Measurements from ENCODE around the gene COLEC11. TPM values are rescaled to one million over a fixed set of nuclear protein-coding genes. Genes with fewer than 3 reads are reported as not detected.
"Not testable (repeated sequence)": the region's sequence is repeated elsewhere in the genome, so short reads cannot be mapped to it uniquely, and the experiment has no call there.

COLEC11 gene
- total RNA-seq, result 0.92 TPM

DNA sequence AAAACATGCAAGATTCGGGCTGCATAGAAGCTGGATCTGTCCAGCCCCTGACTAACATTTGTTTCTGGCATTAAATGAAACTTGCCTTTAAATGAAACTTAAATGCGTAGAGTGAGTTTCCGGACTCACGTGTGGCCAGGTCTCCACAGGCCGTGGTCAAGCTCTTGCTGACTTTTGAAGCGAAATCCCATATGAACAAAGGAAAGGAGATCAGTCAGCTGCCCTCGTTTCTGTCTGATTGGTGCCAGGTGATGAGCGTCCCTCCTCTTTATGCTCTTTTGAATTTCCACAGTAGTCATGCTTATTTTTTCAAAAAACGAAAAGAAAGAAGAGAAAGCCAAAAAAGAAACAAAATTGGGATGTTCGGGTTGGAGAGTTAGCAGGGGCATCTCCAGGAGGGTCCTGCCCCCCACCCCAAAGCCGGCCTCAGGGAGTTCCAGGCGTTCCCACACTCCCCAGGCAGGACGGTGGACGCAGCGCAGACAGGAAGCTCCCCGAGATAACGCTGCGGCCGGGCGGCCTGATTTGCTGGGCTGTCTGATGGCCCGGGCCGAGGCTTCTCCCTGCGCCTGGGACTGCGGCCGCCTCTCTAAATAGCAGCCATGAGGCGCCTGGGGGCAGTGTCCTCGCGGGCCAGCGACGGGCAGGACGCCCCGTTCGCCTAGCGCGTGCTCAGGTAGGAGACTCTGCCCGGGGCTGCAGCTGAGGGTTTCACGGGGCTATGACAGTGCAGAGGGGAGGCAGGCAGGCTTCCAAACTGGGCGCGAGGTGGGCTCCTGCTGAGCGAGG, at the start of gene COLEC11:
COLEC11 (plus strand) TSS at position 620 of the 789 bp plus-strand sequence. CDS start 9,229 bp downstream, outside the sequence.
- DNase-seq, result no peak

DNA sequence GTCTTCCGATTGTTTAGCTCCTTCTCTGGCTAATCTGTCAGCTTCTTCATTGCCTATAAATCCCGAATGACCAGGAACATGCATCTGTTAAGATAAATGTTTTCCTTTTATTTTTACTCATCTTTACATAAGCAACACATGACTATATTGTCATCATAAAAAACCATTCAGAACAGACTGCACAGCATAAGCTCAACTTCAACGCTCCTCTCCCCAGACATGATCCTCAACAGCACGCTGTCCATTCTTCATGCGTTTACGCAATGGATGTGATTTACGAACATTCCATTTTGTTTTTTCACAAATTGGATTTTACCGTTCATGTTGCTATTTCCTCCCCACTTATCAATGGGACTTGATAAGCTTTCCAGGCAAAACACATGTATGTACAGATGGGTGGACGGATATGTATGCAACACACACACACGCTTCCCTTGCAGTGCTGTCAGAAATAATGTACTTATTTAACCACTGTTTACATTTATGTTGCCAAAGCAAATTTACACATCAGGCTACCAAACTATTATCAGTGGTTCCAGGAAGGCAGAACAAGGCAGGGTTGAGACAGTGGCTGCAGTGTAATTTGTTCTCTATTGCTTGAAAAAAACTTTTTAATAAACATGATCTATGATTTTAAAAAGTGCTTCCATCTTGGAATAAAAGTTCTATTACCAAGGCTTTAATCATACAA, 49.0 kb upstream of the COLEC11 start:
- no peak for DNase-seq

DNA sequence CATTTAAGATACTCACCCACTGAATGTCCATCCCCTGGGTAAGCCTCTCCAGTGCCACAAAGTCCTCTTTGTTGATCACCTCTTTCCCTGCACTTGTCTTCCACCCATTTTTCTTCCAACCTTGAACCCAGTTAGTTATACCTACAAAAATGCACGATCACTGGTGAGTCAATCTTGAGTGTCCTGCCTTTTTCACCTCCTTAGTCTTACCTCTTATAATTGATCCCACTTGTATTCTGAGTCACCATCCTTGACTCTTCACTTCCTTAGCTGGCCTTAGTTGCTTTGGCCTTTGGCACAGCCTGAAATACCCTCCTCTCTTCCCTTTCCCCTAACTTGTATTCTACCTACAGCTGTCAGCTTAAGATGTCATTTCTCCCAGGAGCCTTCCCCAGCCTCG, 47.0 kb upstream of the COLEC11 start:
- no peak for DNase-seq

DNA sequence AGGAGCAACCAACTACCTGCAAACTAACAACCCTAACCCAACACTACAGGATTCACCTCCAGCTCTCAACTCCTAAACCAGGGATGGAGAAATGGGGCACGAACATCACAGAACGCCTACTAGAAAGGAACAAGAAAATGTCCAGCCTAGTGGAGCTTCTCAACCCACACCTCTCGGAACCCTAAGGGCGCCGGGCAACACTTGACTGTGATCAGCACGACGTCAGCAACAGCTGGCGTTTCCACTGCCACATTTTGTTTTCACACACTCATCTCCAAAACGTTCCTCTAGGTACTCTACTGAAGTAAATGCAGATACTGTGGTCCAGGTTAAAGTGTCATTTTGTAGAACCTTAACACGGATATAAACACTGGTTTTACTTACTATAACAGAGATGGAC, 41.0 kb upstream of the COLEC11 start:
- no peak for DNase-seq

DNA sequence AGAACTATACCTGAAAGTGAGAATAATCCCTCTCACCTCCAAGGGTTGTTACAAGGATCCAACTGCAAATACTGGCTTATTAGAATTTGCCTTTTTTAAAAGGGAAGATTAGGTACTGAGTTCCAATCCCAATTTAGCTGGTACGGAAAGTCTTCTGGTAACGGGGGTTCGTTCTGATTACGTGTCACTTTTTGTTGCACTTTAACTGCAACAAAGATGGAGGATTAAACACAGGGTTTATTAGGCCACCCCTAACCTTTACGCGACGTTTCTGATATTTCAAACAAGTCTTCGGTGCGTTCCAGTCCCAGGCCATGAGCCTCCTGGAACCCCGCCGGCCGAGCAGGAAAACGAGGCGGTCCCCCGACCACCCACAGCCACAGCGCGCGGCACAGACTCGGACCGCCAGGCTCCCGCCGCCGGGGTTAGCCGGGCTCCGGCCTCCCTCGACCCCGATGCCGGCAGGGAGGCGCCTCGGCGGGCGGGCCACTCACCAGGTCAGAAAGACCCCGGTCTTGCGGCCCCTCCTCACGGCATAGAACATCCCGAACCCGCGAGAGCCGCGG, 37.2 kb upstream of the COLEC11 start:
- DNase-seq, result peak; percentile 9

DNA sequence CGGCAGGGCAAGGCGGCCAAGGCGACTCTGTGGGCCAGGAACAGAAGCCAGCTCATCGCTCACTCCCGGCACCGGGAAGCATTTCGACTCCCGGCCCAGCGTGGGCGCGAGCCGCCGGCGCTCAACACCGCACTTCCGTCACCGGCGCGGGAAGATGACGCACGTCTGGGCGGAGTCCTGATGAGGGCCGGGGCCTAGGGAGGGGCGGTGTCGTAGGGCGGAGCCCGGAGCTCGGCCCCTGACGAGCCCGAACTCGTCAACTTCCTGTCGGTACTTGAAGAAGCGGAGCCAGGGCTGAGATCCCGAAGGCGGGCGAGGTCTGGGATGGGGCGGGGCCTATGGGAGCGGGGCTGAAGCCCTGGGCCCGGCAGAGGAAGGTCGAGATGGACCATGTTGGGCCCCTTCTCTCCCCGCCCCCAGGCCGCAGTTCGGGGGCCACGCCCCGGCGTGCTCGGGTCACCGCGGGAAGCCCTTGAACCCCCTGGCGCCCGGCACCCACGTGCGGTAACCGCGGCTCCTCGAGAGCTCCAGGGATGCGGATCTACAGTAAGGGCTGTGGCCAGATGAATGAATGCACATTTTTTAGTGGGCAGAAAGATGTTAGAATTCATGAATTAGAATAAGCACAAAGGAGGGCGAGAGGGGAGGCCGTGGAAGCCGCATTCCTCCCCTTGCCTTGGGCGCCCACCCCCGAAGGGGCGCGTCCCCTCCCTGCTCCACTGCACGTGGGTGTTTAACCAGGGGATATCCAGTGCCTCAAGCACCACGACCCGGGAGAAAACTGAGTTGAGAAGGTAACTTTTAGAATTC, 36.5 kb upstream of the COLEC11 start, which contains the start of gene RNASEH1:
RNASEH1 (minus strand) TSS at position 129 of the 810 bp plus-strand sequence; CDS start at position 56, 73 bp downstream.
- DNase-seq, result peak; percentile 99

DNA sequence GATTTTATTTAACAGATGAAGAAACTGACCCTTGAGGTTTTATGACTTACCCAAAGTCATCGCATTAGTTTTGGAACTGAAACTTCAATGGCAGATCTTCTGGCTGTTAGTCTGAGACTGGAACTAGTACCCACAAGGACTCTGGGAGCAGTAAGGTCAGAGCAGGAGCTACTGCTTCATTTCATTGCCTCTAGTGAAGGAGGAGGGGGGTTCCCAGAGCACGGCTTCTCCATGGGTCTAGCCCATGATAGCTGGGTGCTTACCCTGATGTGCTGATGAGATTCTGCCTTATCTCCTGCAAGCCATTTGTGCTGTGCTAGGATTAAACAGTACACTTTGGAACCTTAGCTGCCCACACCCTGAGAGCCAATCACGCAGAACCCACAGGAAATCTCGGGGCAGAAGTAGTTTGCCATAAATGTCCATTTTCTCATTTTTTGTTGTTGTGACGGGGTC, 31.4 kb upstream of the COLEC11 start:
- DNase-seq, result no peak

DNA sequence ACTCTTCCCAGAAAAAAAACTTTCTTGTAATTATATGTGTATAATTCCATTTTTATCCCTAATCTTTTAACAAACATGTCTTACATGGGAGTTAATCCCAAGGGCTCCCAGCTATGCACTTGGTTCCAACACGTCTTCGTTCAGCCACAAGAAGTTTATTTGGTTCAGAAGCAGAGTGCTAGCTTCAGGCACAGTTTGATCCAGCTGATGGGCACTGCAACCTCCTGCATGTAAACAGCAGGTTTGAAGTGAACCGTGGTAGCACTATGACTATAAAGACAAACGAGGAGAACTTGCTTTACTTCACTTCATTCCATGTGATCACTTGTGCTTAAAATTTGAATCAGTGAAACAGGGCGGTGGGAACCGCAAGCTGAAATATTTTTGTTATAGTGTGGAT, 29.8 kb upstream of the COLEC11 start:
- DNase-seq, result no peak

DNA sequence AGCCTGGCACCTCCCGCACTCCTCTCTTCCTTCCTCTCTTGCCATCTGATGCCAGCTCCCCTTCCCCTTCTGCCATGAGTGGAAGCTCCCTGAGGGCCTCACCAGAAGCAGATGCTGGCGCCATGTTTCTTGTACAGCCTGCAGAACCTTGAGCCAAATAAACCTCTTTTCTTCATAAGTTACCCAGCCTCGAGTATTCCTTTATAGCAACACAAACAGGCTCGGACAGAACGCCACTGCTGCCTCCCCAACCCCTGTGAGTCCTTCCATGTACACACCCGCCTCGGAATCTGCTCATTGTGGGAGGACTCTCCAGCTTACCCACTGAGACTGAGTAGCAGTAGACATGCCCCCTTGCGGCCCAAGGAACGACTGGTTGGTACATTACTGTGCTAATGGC, 28.1 kb upstream of the COLEC11 start:
- DNase-seq, result no peak

DNA sequence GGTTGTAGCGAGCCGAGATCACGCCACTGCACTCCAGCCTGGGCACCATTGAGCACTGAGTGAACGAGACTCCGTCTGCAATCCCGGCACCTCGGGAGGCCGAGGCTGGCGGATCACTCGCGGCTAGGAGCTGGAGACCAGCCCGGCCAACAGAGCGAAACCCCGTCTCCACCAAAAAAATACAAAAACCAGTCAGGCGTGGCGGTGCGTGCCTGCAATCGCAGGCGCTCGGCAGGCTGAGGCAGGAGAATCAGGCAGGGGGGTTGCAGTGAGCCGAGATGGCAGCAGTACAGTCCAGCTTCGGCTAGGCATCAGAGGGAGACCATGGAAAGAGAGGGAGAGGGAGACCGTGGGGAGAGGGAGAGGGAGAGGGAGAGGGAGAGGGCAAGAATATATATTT, 25.3 kb upstream of the COLEC11 start:
- not testable (repeated sequence) for DNase-seq

DNA sequence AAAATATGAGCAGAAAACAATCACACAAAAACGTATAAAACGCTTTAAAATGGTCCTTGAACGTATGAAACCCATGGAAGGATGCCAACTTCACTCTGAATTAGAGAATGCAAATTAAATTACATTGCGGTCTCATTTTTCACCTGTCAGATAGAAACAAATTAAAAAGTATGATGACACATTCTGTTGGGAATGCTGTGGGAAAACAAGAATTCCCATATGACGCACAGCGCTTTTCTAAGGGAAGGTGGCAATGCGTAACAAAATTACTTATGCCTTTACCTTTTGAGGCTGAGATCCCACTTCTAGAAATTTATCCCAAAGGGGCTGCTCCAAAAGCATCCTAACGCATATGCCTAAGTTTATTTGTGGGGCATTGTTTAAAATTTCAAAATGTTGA, 23.6 kb upstream of the COLEC11 start:
- DNase-seq, result no peak

DNA sequence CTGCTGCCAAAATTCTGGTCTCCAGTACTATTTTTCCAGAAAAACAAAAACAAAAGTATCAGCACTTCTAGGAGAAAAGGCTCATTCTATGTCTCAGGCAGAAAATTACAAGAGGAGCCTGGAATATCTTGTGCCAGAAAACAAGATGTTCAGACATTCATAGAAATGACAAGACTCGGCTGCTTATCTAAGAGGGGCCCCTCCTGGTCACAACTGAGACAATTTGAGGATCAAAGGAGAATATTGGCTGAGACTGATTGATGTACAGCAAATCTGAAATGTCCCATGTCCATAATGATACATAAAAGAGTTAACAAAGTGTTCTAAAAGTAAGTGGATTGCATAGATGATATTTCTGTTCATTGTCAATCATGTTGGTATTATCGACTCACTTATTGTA, 22.3 kb upstream of the COLEC11 start:
- DNase-seq, result no peak

DNA sequence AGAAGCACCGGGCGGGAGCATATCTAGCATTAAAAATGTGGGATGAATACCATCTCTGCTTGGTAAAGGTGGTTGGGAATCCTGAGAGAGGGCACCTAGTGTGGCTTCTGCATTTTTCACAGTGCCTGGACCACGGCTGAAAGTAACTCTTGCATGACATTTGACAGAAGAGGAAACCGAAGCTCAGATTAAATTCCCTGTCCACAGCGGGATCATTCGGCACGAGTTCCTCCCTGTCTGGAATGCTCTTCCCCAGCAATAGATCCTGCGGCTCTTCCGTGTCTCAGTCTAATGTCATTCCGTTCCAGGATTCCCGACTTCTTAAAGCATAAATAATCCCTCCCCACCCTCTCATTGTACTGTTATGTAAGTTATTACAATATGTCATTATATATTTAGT, 20.8 kb upstream of the COLEC11 start:
- DNase-seq, result no peak

DNA sequence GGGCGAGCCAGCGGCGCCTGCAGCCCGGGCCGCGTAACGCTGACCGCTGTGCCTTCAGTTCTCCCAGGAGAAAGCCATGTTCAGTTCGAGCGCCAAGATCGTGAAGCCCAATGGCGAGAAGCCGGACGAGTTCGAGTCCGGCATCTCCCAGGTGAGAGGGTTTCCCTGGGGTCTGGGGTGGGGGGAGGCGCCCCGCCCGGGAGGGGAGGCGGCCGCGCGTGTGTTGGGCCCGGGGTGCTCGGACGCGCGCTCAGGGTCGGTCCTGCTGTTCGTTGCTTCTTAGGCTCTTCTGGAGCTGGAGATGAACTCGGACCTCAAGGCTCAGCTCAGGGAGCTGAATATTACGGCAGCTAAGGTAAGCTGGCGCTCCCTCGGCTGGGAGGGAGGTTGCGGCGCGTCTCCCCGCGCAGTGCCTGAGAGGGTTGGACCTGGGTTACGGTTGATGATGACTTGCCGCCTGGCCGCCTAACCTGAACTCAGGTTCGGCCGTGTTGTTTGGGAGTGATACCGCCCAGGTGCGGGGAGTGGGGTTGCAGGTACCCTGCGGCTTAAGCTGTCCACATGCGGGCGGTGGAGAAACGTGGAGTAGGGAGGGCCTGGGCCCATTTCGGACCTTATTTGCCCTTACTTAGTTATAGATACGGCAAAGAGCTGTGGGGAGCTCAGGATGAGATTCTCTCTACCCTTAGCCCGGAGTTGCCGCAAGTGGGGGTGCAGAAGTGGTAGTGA, 19.2 kb upstream of the COLEC11 start:
- peak; percentile 4 for DNase-seq

DNA sequence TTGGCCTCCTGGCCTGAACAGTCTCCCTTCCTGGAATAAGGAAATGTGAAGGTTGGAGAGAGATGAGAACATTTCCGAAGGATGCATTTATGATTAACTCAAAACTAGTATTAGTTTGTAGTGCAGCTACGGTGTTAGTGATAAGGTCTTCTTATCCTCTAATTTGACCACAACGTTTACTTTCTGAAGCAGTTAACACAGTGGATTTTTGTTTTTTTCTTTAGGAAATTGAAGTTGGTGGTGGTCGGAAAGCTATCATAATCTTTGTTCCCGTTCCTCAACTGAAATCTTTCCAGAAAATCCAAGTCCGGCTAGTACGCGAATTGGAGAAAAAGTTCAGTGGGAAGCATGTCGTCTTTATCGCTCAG, 18.7 kb upstream of the COLEC11 start:
- not testable (repeated sequence) for DNase-seq

DNA sequence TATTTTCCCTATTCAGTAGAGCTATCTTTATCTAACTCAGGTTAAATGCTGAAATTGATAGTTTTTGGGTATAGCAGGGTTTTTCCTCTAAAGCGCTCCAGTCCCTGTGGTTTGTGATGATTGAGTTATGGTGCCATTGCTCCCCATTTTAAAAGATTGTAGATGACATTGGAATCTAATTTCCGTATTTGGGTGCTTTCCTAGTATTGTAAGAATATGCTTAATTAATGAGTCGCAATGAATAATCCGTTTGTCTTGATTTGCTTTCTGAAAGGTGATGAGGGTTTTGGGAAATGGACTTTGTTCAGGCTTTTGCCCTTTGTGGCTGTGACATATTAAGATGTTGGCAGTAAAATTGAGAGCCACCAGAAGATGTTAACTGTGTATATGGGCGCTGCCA, 15.9 kb upstream of the COLEC11 start:
- no peak for DNase-seq

DNA sequence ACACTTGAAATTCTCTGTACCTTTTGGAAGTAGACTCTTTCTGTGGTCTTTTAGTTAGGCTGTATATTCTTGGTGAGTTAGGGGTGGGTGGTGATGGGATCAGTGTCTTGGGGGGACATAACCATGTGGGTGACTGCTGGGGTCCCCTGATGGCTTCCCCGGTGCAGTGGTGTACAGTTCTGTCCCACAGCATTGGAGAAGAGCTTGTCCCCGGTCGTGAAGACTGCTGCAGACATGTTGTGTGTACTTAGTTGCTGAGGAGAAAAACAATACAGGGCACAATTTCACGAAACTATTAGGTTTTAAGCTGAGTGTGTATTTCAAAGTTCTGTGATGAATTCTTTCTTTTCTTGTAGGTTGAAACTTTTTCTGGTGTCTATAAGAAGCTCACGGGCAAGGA, 14.5 kb upstream of the COLEC11 start:
- DNase-seq, result no peak

DNA sequence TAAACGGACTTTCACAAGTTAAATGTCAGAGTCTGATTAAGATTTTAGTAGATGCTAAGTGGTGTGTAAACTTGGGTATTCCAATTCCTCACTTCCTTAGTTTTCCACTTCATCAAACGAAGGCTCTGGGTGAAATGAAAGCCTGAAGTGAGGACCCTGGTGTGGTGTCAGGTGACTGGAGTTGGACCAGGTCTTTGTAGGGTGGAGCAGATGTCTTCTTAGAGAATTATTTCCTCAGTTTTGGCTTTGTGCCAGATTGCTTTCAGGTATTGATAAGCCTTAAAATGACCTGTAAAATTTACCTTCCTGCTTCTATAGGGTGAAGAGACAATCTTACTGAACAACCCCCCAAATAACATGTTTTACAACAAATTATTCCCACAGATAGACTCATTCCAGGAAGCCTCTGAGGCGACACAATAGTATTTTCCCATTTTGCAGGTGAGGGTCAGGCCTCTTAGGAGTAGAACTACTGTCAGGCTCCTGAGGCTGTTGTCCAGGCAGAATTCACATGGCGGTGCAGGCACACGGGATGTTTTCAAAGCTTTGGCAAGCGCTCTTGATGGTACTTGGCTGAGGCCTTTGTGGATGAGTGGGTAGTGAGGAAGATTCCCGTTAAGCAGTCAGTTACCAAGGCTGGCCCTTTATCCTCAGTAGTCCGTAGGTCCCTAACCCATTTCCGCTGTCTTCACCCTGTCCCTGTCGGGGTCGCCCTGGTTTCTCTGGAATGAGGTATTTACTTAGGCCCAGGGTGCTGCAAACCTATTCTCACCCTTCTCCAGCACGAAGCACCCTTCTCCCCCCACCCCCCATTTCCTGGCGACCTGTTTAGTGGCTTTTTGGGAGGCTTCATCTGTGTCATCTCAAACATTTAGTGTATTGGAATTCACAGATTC, 13.3 kb upstream of the COLEC11 start:
- DNase-seq, result no peak

DNA sequence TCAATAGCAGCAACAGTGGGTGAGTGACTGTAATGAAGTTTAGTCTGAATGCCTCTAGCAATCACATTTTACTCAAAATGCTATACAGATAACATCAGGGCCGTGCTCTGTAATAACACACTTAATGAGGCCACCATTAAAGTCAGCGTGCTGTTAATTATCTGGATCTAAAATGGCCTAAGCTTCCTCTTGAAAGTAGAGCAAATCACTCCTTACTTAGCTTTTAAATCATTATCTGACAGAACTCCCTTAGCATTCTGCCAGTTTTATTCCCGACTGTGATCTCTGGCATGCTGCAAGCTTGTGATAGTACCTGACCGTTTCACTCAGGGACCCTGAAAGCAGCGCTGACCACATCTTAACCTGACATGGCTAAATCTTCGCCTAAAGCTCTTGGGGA, 10.8 kb upstream of the COLEC11 start:
- DNase-seq, result no peak

DNA sequence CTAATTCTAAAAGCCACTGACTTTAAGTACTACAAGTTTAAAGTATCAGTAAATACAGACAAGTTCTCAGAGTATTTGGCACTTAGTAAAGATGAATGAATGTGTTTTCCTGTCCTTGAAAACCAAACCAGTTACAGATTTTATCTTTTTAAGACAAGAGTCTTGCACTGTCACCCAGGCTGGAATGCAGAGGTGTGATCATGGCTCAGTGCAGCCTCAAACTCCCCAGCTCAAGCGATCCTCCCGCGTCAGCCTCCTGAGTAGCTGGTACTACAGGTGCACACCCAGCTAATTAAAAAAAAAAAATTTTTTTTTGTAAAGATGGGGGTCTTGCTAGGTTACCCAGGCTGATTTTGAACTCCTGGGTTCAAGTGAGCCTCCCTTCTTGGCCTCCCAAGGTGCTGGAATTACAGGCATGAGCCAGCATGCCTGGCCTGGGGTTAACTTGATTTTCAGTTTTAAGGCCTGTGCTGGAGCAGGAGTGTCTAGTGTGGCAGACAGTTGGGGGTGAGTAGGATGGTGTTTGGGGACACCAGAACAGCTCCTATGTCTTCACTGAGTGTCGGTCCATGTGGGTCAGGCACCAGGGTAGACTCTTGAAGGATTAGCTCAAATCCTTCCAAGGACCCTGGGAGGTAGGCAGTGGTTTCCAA, 10.2 kb upstream of the COLEC11 start:
- no peak for DNase-seq

All from tongue (tissue), 2 donors.